Testis (tissue), 3 donors: ENCODE data around the gene LRMDA. TPM values are rescaled to one million over a fixed set of nuclear protein-coding genes. Genes with fewer than 3 reads are reported as not detected.

Experiments
- DNase-seq: peaks from one replicate; pipeline ENCODE4 v3.0.0-alpha.2; 2019
- H3K27ac ChIP-seq, 2 donors: fragments of 200-600 bp; sonication (generic); one replicate each; pipeline ENCODE4 v1.5.1; 2019
- H3K27me3 ChIP-seq: fragments of 200-600 bp; sonication (generic); one replicate; pipeline ENCODE4 v1.5.1; 2019
- H3K36me3 ChIP-seq: fragments of 200-600 bp; sonication (generic); one replicate; pipeline ENCODE4 v1.5.1; 2017; ENCODE audit warnings: low read depth; ENCODE audit errors: missing control alignments
- H3K4me1 ChIP-seq: fragments of 200-600 bp; sonication (generic); one replicate; pipeline ENCODE4 v1.5.1; 2019
- H3K4me3 ChIP-seq, 2 donors: fragments of 200-600 bp; sonication (generic); one replicate each; pipeline ENCODE4 v1.5.1; 2017 to 2019
- H3K9me3 ChIP-seq: fragments of 200-600 bp; sonication (generic); one replicate; pipeline ENCODE4 v1.5.1; 2017
- POLR2A ChIP-seq: fragments of 450-650 bp; IDR thresholded peaks from one replicate; pipeline ENCODE4 v1.6.1; 2017; ENCODE audit warnings: antibody characterized with exemption, mild to moderate bottlenecking, moderate library complexity
- WGBS, 2 donors: methylation state at CpG; one replicate each; pipeline ENCODE4 v1.1.5; 2018; 5-methylcytosine and 5-hydroxymethylcytosine counted together
- intact Hi-C: fragments of 100-400 bp; cut with DNase I; formaldehyde crosslinking; loops from one replicate; pipeline ENCODE4 v1.15.1; 2023; ENCODE audit warnings: low total_unique reads
- polyA plus RNA-seq: library from polyadenylated mRNA; stranded (reverse); fragments of 350-450 nt; fragmentation: Illumina TruSeq; extraction: RNeasy Lipid Tissue Mini Kit (QIAGEN cat#74804); gene quantifications from one replicate; pipeline ENCODE4 v1.2.3, GENCODE V29; 2014; ENCODE audit warnings: low read depth, low replicate concordance; ENCODE audit not compliant: insufficient read depth
- total RNA-seq, 2 donors: library from RNA; depleted of rRNA; stranded (reverse); fragments of >200 nt; gene quantifications; one replicate each; pipeline ENCODE4 v1.2.3, GENCODE V29; 2016
- TF ChIP-seq, protein P1 (sequence below), 3 experiments: fragments of 450-650 bp in 2 of 3; fragments of 200-600 bp in 1 of 3; sonication (generic) in 1 of 3; IDR thresholded peaks; one replicate each; pipeline ENCODE4 v1.5.1; 2016 to 2019; ENCODE audit warnings: antibody characterized with exemption in 3 of 3, mild to moderate bottlenecking in 2 of 3, moderate library complexity in 1 of 3

Gene LRMDA
- total and polyA plus RNA-seq, 3 donors from 2014 or later = 7.6 to 13.8 (median 10.6) TPM

DNA sequence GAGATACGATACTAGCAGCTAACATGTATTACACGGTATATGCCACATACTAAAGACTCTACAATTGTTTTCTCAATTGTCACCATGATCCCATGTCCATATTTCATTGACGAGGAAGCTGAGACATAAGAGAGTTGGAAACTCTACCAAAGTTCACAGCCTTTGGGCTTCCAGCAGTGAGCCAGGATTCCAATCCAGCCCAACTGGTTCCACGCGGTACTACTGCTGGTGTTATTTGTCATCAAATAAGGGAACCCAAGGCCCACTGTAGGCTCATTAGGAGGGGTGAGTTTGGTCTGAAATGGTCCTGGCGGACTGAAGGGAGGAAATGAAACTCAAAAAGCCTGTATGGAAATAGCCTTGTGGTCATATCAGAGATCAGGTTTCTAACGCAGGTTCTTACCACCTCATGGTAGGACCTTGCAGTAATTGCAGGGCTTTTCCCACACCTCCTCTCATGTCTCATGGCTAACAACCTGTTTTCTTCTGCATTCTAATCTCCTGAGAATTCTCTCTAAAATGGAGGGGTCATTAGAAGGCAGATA lies 814.6 kb downstream of the LRMDA start:
- no peak overlapping the region for H3K27ac ChIP-seq
- TF ChIP-seq POLR2A = no peak
- TF ChIP-seq, protein P1, sequence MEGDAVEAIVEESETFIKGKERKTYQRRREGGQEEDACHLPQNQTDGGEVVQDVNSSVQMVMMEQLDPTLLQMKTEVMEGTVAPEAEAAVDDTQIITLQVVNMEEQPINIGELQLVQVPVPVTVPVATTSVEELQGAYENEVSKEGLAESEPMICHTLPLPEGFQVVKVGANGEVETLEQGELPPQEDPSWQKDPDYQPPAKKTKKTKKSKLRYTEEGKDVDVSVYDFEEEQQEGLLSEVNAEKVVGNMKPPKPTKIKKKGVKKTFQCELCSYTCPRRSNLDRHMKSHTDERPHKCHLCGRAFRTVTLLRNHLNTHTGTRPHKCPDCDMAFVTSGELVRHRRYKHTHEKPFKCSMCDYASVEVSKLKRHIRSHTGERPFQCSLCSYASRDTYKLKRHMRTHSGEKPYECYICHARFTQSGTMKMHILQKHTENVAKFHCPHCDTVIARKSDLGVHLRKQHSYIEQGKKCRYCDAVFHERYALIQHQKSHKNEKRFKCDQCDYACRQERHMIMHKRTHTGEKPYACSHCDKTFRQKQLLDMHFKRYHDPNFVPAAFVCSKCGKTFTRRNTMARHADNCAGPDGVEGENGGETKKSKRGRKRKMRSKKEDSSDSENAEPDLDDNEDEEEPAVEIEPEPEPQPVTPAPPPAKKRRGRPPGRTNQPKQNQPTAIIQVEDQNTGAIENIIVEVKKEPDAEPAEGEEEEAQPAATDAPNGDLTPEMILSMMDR (IDR thresholded peaks at IDR 0.05) = no peak
- 86 to 91% methylated on average over 7 of the region's 7 CpGs for WGBS, 2 donors
- DNase-seq = no peak
- H3K36me3 ChIP-seq = no peaks in the 10 kb centered on the region
- intact Hi-C loops = no loop called here
- H3K4me3 ChIP-seq = no peak overlapping the region
- no peaks in the 10 kb centered on the region for H3K9me3 ChIP-seq
- H3K4me1 ChIP-seq = peaks cover 14% of the 10 kb centered on the region
- no peaks in the 10 kb centered on the region for H3K27me3 ChIP-seq

DNA sequence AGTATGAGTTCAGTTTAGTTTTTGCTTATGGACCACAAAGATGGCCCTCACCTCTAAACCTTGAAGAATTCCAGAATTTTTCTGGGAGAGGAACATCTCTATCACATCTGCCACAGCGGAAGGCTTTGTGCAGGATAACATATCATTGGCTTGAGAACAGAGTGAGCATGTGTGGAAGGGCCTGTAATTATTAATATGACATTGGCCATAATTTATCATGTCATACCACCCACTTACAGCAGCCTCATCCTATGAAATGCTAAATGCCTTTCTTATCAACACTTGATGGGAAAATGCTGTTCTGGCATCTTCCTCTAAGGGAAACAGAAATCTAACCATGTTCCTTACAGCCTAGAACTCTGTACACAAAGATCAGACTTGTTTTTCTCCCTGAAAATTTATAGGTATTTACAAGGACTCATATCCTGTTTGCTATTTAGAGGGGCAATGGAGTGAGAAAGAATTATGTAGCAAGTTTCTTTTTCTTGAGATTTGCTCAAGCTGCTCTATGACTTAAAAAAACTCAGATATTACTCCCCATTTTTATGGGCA lies 817.3 kb downstream of the LRMDA start:
- DNase-seq = no peak
- H3K9me3 ChIP-seq = no peaks in the 10 kb centered on the region
- intact Hi-C loops = no loop called here
- no peak overlapping the region for H3K27ac ChIP-seq
- WGBS, 2 donors = 47% methylated on average over 1 of the region's 1 CpG
- no peaks in the 10 kb centered on the region for H3K36me3 ChIP-seq
- TF ChIP-seq, protein P1 (IDR thresholded peaks at IDR 0.05) = no peak
- TF ChIP-seq POLR2A = no peak
- peaks cover 7% of the 10 kb centered on the region for H3K4me1 ChIP-seq
- no peaks in the 10 kb centered on the region for H3K27me3 ChIP-seq
- no peak overlapping the region for H3K4me3 ChIP-seq

DNA sequence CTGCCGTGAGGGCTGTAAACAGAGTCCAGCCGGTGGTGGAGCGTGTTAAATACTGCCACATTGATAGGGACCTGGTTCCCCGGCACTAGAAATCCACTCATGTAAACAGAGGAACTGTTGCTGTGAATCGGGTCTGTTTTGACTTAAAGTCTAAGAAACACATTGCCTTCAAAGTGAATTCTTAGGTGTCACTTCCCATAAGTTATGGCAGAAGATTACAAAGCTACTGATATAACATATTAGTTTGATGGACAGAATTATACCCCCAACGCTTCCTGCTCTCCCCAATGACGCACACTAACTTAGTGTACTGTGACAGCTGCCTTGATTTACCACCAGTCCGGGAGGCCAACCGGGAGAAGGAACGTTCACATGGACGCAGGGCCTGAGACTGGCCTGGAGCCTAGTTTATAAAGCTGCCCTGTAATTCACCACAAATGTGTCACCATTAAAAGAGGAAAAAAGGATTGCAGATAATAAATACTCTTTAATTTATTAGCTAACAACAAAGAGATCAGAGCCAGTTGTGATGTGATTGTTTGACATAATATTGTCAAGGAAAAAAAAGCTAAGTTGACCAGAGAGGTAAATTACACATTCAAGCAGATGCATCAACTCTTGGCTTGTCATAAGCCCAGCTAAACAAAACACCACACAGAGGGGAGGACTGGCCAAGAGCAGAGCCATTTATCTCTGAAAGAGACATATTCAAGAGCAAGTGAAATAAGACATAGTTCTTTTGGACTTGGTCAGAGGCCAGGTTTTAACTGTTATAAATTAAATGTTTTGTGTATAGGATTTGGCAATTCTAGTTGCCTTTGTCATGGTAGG lies 820.6 kb downstream of the LRMDA start:
- DNase-seq = peak; percentile 26
- Histone ChIP-seq H3K4me1 (no peaks in the 10 kb centered on the region), H3K27me3 (no peaks in the 10 kb centered on the region), H3K9me3 (no peaks in the 10 kb centered on the region), H3K4me3 (no peak overlapping the region), H3K27ac (no peak overlapping the region), H3K36me3 (no peaks in the 10 kb centered on the region)
- intact Hi-C loops = no loop called here
- TF ChIP-seq, protein P1 (IDR thresholded peaks at IDR 0.05) = no peak
- no peak for TF ChIP-seq POLR2A
- 51% methylated on average over 11 of the region's 11 CpGs for WGBS, 2 donors

DNA sequence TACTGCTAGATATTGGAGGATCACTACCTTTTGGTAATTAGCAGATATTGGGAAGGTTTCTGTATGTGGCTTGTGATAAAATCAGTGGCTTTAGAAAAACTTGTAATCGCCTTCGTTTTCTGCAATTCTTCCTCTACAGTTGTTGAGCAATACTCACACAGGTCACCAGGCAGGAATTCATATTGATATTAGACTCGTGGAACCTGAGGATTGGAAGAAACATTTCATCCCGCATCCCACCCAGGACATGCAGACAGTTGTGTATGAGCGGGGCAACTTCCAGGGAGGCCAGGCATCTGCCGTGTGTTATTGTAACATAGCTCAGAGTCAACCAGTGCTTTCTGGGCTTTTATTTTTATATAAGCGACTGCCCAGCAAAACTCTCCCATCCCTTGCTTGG lies 821.3 kb downstream of the LRMDA start:
- no peak overlapping the region for H3K27ac ChIP-seq

More for the DNA sequence above, 821.3 kb downstream of the LRMDA start:
- no peaks in the 10 kb centered on the region for H3K4me1 ChIP-seq
- no peak for TF ChIP-seq POLR2A
- TF ChIP-seq, protein P1 (IDR thresholded peaks at IDR 0.05) = no peak
- H3K36me3 ChIP-seq = no peaks in the 10 kb centered on the region
- H3K9me3 ChIP-seq = no peaks in the 10 kb centered on the region
- no peak for DNase-seq
- no peak overlapping the region for H3K4me3 ChIP-seq
- 75 to 79% methylated on average over 7 of the region's 7 CpGs for WGBS, 2 donors
- intact Hi-C loops = no loop called here
- H3K27me3 ChIP-seq = no peaks in the 10 kb centered on the region
